Activated T-helper 17 cell treated with anti-CD3 and anti-CD28 coated beads, Interleukin-2, amount 50 U/mL, for 72 hours (primary cell): ENCODE data around the gene POFUT1. TPM values are rescaled to one million over a fixed set of nuclear protein-coding genes. Genes with fewer than 3 reads are reported as not detected.
"Not testable (repeated sequence)": the region's sequence is repeated elsewhere in the genome, so short reads cannot be mapped to it uniquely, and the experiment has no call there.

ENCODE experiments used
- ATAC-seq: fragments of 150-1000 bp; cut with Tn5 transposase; replicated peaks from 2 replicates; pipeline ENCODE4 v1.10.0; 2021; ENCODE audit warnings: mild to moderate bottlenecking, moderate library complexity
- H3K27ac Mint-ChIP-seq: one replicate; pipeline ENCODE4 v1.8.0; 2022; ENCODE audit warnings: mixed read lengths
- H3K27me3 Mint-ChIP-seq: one replicate; pipeline ENCODE4 v1.8.0; 2022; ENCODE audit warnings: mixed read lengths
- H3K36me3 Mint-ChIP-seq: one replicate; pipeline ENCODE4 v1.8.0; 2022; ENCODE audit warnings: low read depth, mild to moderate bottlenecking, mixed read lengths
- H3K4me1 Mint-ChIP-seq: one replicate; pipeline ENCODE4 v1.8.0; 2022; ENCODE audit warnings: mixed read lengths
- H3K4me3 Mint-ChIP-seq: one replicate; pipeline ENCODE4 v1.8.0; 2022; ENCODE audit warnings: mild to moderate bottlenecking, mixed read lengths
- H3K9me3 Mint-ChIP-seq: one replicate; pipeline ENCODE4 v1.8.0; 2022; ENCODE audit warnings: mixed read lengths
- total RNA-seq, 2 donors: library from RNA; stranded (reverse); gene quantifications; one replicate each; pipeline ENCODE4 v1.2.3, GENCODE V29; 2022

Gene POFUT1
- 10 to 100 TPM; 41.4 TPM for total RNA-seq

GRCh38 chr20:32207626-32208498 lies at the start of gene POFUT1, which contains the start of gene PLAGL2:
POFUT1 (plus strand) TSS chr20:32207880; CDS start chr20:32207942, 62 bp downstream.
PLAGL2 (minus strand) TSS chr20:32207743; CDS start chr20:32202178, 5,565 bp downstream.
- H3K36me3 Mint-ChIP-seq = peaks cover 96% of the 10 kb centered on the region
- no peaks in the 10 kb centered on the region for H3K27me3 Mint-ChIP-seq
- H3K4me3 Mint-ChIP-seq = peak within 1 kb of the TSS; percentile 99
- peaks cover 49% of the 10 kb centered on the region for H3K4me1 Mint-ChIP-seq
- H3K27ac Mint-ChIP-seq = peak within 1 kb of the TSS; percentile 100
- no peaks in the 10 kb centered on the region for H3K9me3 Mint-ChIP-seq
- ATAC-seq = peak; percentile 71

- Mint-ChIP-seq H3K27ac (no peak overlapping the region), H3K4me1 (peaks cover 14% of the 10 kb centered on the region), H3K27me3 (no peaks in the 10 kb centered on the region), H3K9me3 (no peaks in the 10 kb centered on the region), H3K4me3 (no peak overlapping the region), H3K36me3 (peaks cover 96% of the 10 kb centered on the region)
- ATAC-seq = no peak
These were observed 49.3 kb upstream of the POFUT1 start for GRCh38 chr20:32158351-32158750.

GRCh38 chr20:32158943-32159660 lies 48.6 kb upstream of the POFUT1 start:
- Mint-ChIP-seq H3K4me3 (no peak overlapping the region), H3K9me3 (no peaks in the 10 kb centered on the region), H3K4me1 (peaks cover 14% of the 10 kb centered on the region), H3K27me3 (no peaks in the 10 kb centered on the region), H3K36me3 (peaks cover 96% of the 10 kb centered on the region), H3K27ac (peak overlapping the region; percentile 54)
- ATAC-seq = peak; percentile 94

- H3K9me3 Mint-ChIP-seq = no peaks in the 10 kb centered on the region
- ATAC-seq = no peak
- peaks cover 96% of the 10 kb centered on the region for H3K36me3 Mint-ChIP-seq
- H3K27ac Mint-ChIP-seq = peak overlapping the region; percentile 54
- H3K4me3 Mint-ChIP-seq = no peak overlapping the region
- H3K27me3 Mint-ChIP-seq = no peaks in the 10 kb centered on the region
- peaks cover 14% of the 10 kb centered on the region for H3K4me1 Mint-ChIP-seq
These were observed 47.9 kb upstream of the POFUT1 start for GRCh38 chr20:32159766-32160221.

- H3K36me3 Mint-ChIP-seq = peaks cover 96% of the 10 kb centered on the region
- no peak overlapping the region for H3K4me3 Mint-ChIP-seq
- H3K9me3 Mint-ChIP-seq = no peaks in the 10 kb centered on the region
- peaks cover 9% of the 10 kb centered on the region for H3K4me1 Mint-ChIP-seq
- ATAC-seq = no peak
- no peaks in the 10 kb centered on the region for H3K27me3 Mint-ChIP-seq
- H3K27ac Mint-ChIP-seq = no peak overlapping the region
These were observed 47.3 kb upstream of the POFUT1 start for GRCh38 chr20:32160341-32160740.

- H3K27ac Mint-ChIP-seq = no peak overlapping the region
- no peaks in the 10 kb centered on the region for H3K9me3 Mint-ChIP-seq
- H3K36me3 Mint-ChIP-seq = peaks cover 100% of the 10 kb centered on the region
- H3K27me3 Mint-ChIP-seq = no peaks in the 10 kb centered on the region
- peaks cover 9% of the 10 kb centered on the region for H3K4me1 Mint-ChIP-seq
- ATAC-seq = no peak
- H3K4me3 Mint-ChIP-seq = no peak overlapping the region
These were observed 45.3 kb upstream of the POFUT1 start for GRCh38 chr20:32162351-32162750.

- H3K36me3 Mint-ChIP-seq = peaks cover 89% of the 10 kb centered on the region
- H3K4me3 Mint-ChIP-seq = no peak overlapping the region
- H3K27ac Mint-ChIP-seq = peak overlapping the region; percentile 65
- no peaks in the 10 kb centered on the region for H3K9me3 Mint-ChIP-seq
- ATAC-seq = no peak
- peaks cover 3% of the 10 kb centered on the region for H3K4me1 Mint-ChIP-seq
- H3K27me3 Mint-ChIP-seq = no peaks in the 10 kb centered on the region
These were observed 43.7 kb upstream of the POFUT1 start for GRCh38 chr20:32163951-32164350.

GRCh38 chr20:32164984-32165735 lies 42.5 kb upstream of the POFUT1 start:
- no peaks in the 10 kb centered on the region for H3K9me3 Mint-ChIP-seq
- H3K4me1 Mint-ChIP-seq = no peaks in the 10 kb centered on the region
- H3K27ac Mint-ChIP-seq = peak overlapping the region; percentile 23
- peaks cover 77% of the 10 kb centered on the region for H3K36me3 Mint-ChIP-seq
- no peak for ATAC-seq
- no peaks in the 10 kb centered on the region for H3K27me3 Mint-ChIP-seq
- no peak overlapping the region for H3K4me3 Mint-ChIP-seq

GRCh38 chr20:32165836-32166545 lies 41.7 kb upstream of the POFUT1 start:
- Mint-ChIP-seq H3K4me3 (no peak overlapping the region), H3K36me3 (peaks cover 69% of the 10 kb centered on the region), H3K4me1 (no peaks in the 10 kb centered on the region), H3K27me3 (no peaks in the 10 kb centered on the region), H3K27ac (peak overlapping the region; percentile 39), H3K9me3 (no peaks in the 10 kb centered on the region)
- ATAC-seq = no peak

GRCh38 chr20:32167552-32167951 lies 40.1 kb upstream of the POFUT1 start:
- no peaks in the 10 kb centered on the region for H3K9me3 Mint-ChIP-seq
- no peak for ATAC-seq
- no peaks in the 10 kb centered on the region for H3K4me1 Mint-ChIP-seq
- no peaks in the 10 kb centered on the region for H3K27me3 Mint-ChIP-seq
- H3K4me3 Mint-ChIP-seq = no peak overlapping the region
- peaks cover 53% of the 10 kb centered on the region for H3K36me3 Mint-ChIP-seq
- peak overlapping the region; percentile 39 for H3K27ac Mint-ChIP-seq

GRCh38 chr20:32168184-32168910 lies 39.3 kb upstream of the POFUT1 start:
- no peaks in the 10 kb centered on the region for H3K9me3 Mint-ChIP-seq
- peaks cover 45% of the 10 kb centered on the region for H3K36me3 Mint-ChIP-seq
- H3K27ac Mint-ChIP-seq = no peak overlapping the region
- H3K4me1 Mint-ChIP-seq = no peaks in the 10 kb centered on the region
- no peak overlapping the region for H3K4me3 Mint-ChIP-seq
- no peak for ATAC-seq
- H3K27me3 Mint-ChIP-seq = no peaks in the 10 kb centered on the region

- H3K27ac Mint-ChIP-seq, H3K27me3 Mint-ChIP-seq, H3K36me3 Mint-ChIP-seq, ATAC-seq, H3K9me3 Mint-ChIP-seq, H3K4me3 Mint-ChIP-seq, H3K4me1 Mint-ChIP-seq: not testable (repeated sequence)
These were observed 30.0 kb upstream of the POFUT1 start for GRCh38 chr20:32177696-32178095.

- ATAC-seq = no peak
- peaks cover 5% of the 10 kb centered on the region for H3K4me1 Mint-ChIP-seq
These were observed 28.2 kb upstream of the POFUT1 start for GRCh38 chr20:32179515-32179914.

More at GRCh38 chr20:32179515-32179914, 28.2 kb upstream of the POFUT1 start:
- no peak overlapping the region for H3K27ac Mint-ChIP-seq
- H3K9me3 Mint-ChIP-seq = no peaks in the 10 kb centered on the region
- no peak overlapping the region for H3K4me3 Mint-ChIP-seq
- H3K36me3 Mint-ChIP-seq = no peaks in the 10 kb centered on the region
- no peaks in the 10 kb centered on the region for H3K27me3 Mint-ChIP-seq
